Gastrocnemius medialis (tissue), 4 donors: ENCODE data around the gene CYP26A1.

ENCODE experiments used
- CTCF ChIP-seq, 5 experiments: fragments of 450-650 bp in 3 of 5; fragments of 200-600 bp in 2 of 5; sonication (generic) in 2 of 5; IDR thresholded peaks in 4 of 5; conservative IDR thresholded peaks in 1 of 5; 1 replicate in 4 of 5; 2 replicates in 1 of 5; pipeline ENCODE4 v1.5.1; 2016 to 2019; ENCODE audit warnings: antibody characterized with exemption in 5 of 5, mild to moderate bottlenecking in 3 of 5, moderate library complexity in 3 of 5
- POLR2A ChIP-seq, 2 donors: fragments of 450-650 bp; IDR thresholded peaks; one replicate each; pipeline ENCODE4 v1.6.1; 2017; ENCODE audit warnings: antibody characterized with exemption in 2 of 2, mild to moderate bottlenecking in 2 of 2, moderate library complexity in 2 of 2

- TF ChIP-seq CTCF (IDR thresholded peaks at IDR 0.05 in 4 of 5, conservative IDR thresholded peaks at IDR 0.05 in 1 of 5) (no peak), POLR2A (IDR thresholded peaks at IDR 0.05) (no peak)
Measured at GRCh38 chr10:93061594-93062513, 11.8 kb upstream of the CYP26A1 start.
